ENCODE results near the gene PDE6A. TPM values are rescaled to one million over a fixed set of nuclear protein-coding genes. Genes with fewer than 3 reads are reported as not detected.

The PDE6A gene
- total and polyA plus RNA-seq, 9 of the 15 experiments (the other 6 are each of a cell fraction or from before 2014, with no cell fraction given): 0.01 to 0.04 (median 0.01) TPM; not detected in 6

- TF ChIP-seq, protein P1, sequence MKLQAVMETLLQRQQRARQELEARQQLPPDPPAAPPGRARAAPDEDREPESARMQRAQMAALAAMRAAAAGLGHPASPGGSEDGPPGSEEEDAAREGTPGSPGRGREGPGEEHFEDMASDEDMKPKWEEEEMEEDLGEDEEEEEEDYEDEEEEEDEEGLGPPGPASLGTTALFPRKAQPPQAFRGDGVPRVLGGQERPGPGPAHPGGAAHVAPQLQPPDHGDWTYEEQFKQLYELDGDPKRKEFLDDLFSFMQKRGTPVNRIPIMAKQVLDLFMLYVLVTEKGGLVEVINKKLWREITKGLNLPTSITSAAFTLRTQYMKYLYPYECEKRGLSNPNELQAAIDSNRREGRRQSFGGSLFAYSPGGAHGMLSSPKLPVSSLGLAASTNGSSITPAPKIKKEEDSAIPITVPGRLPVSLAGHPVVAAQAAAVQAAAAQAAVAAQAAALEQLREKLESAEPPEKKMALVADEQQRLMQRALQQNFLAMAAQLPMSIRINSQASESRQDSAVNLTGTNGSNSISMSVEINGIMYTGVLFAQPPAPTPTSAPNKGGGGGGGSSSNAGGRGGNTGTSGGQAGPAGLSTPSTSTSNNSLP (IDR thresholded peaks at IDR 0.05; ENCODE audit: borderline replicate concordance, low read depth, low read length): no peak
- no peak for TF ChIP-seq JUNB (CRISPR knock-in tag; conservative IDR thresholded peaks at IDR 0.05)
- TF ChIP-seq FIP1L1 (IDR thresholded peaks at IDR 0.05; ENCODE audit: low read depth, low read length, poor library complexity, severe bottlenecking): no peak
- 0 out of 2 replicates have a peak, but pooled peaks have one; percentile 47 for TF ChIP-seq SREBF1 (IDR thresholded peaks at IDR 0.05; ENCODE audit: borderline replicate concordance, low read depth, low read length)
- no peak for TF ChIP-seq NCOA2 (IDR thresholded peaks at IDR 0.05; ENCODE audit: partially characterized antibody in 2 of 2)
- peak; percentile 66 for TF ChIP-seq PML (IDR thresholded peaks at IDR 0.05; ENCODE audit: low read length)
- no peak for TF ChIP-seq ZNF76 (CRISPR knock-in tag; IDR thresholded peaks at IDR 0.05; ENCODE audit: borderline replicate concordance)
- no peak for TF ChIP-seq ZNF274 (IDR thresholded peaks at IDR 0.05; ENCODE audit: borderline replicate concordance, low read depth, low read length)
- TF ChIP-seq GATAD2A (IDR thresholded peaks at IDR 0.05): no peak
- no peak for TF ChIP-seq RBM15 (IDR thresholded peaks at IDR 0.05; ENCODE audit: insufficient read depth, low read length)
- no peak for TF ChIP-seq HOMEZ (CRISPR knock-in tag; IDR thresholded peaks at IDR 0.05)
- TF ChIP-seq NR0B1 (IDR thresholded peaks at IDR 0.05; ENCODE audit: partially characterized antibody): no peak
- TF ChIP-seq HDAC8 (tag; IDR thresholded peaks at IDR 0.05): 0 out of 2 replicates have a peak, but pooled peaks have one; percentile 17
- no peak for TF ChIP-seq OTX1 (CRISPR knock-in tag; IDR thresholded peaks at IDR 0.05)
- TF ChIP-seq ETV1 (tag; conservative IDR thresholded peaks at IDR 0.05; ENCODE audit: low read depth): peak; percentile 82
- TF ChIP-seq ESRRB (CRISPR knock-in tag; IDR thresholded peaks at IDR 0.05; ENCODE audit: borderline replicate concordance): no peak
- no peak for TF ChIP-seq RBM34 (IDR thresholded peaks at IDR 0.05; ENCODE audit: borderline replicate concordance, insufficient read depth, low read length)
- TF ChIP-seq KLF1 (tag; IDR thresholded peaks at IDR 0.05): no peak
- TF ChIP-seq ZNF41 (CRISPR knock-in tag; conservative IDR thresholded peaks at IDR 0.05): no peak
- TF ChIP-seq RFX7 (CRISPR knock-in tag; IDR thresholded peaks at IDR 0.05): no peak
- no peak for TF ChIP-seq ZNF408 (CRISPR knock-in tag; IDR thresholded peaks at IDR 0.05; ENCODE audit: low read depth)
- no peak; the same call in 1 of the 2 replicates for TF ChIP-seq NR1H2 (CRISPR knock-in tag; IDR thresholded peaks at IDR 0.05)
- no peak for TF ChIP-seq BRCA1 (IDR thresholded peaks at IDR 0.05)
- 0 out of 2 replicates have a peak, but pooled peaks have one; percentile 35 for TF ChIP-seq BRCA1 (CRISPR knock-in tag; IDR thresholded peaks at IDR 0.05)
- TF ChIP-seq MEF2D (tag; conservative IDR thresholded peaks at IDR 0.05; ENCODE audit: low read depth): no peak
Observed at GRCh38 chr5:149960272-149961185, 15.9 kb upstream of the PDE6A start, which contains the start of gene SLC26A2 (continued).
